Measurements from ENCODE around the gene LCLAT1.
"Not testable (repeated sequence)": the region's sequence is repeated elsewhere in the genome, so short reads cannot be mapped to it uniquely, and the experiment has no call there.

Gene LCLAT1

DNA sequence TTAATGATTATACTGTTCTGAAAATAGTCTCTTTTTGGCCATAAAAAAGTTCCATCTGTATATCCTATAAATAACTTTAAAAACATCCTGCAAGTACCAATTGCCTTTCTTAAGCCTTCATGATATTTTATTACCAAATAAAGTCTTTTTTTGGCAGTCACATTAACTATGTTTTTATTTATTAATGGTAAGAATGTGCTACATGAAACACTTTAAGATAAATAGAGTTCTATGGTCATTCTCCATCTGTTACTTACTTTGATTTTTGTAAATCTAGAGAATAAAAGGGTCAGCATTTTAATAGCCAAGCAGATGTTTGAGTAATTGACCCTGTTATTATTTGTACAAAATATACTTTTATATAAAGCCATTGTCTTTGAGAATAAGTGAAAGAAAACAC lies 52.6 kb downstream of the LCLAT1 start:
- Histone ChIP-seq H3K9me3 (ENCODE audit: control insufficient read depth in 1 of 2, low read length in 2 of 2) (peaks cover 13 to 22% of the 10 kb centered on the region in 2 donors), H3K4me1 (ENCODE audit: control insufficient read depth in 1 of 2, insufficient read depth in 2 of 2, low read length in 2 of 2) (peaks cover 2 to 5% of the 10 kb centered on the region in 2 donors), H3K4me3 (ENCODE audit: low read depth in 1 of 2, low read length in 2 of 2) (no peak overlapping the region), H3K27me3 (ENCODE audit: control insufficient read depth in 1 of 2, insufficient read depth in 2 of 2, low read length in 2 of 2) (no peaks in the 10 kb centered on the region), H3K27ac (ENCODE audit: low read depth, low read length) (no peak overlapping the region), H3K9ac (ENCODE audit: low read depth in 1 of 2, low read length in 2 of 2) (no peak overlapping the region), H3K36me3 (ENCODE audit: control insufficient read depth in 1 of 2, insufficient read depth in 2 of 2, low read length in 2 of 2) (peaks cover 0 to 3% of the 10 kb centered on the region in 2 donors)

DNA sequence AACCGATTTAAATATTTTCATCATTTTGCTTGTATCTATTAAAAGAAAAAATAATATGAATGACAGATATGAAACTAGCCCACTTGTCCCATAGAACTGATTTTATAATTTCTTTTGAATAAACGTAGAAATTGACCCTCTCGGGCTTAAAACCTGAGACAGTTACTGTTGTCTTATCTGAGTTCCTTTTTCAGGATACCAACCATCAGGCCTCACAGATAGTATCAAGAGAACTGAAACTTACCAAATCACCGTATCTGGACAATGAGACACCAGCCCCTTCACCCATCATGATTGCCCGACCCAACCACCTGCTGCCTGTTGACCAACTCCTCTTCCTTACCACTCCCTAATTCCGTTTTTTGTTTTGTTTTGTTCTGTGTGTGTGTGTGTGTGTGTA lies 53.7 kb downstream of the LCLAT1 start:
- H3K36me3 ChIP-seq (ENCODE audit: control insufficient read depth in 1 of 2, insufficient read depth in 2 of 2, low read length in 2 of 2), result peaks cover 0 to 3% of the 10 kb centered on the region in 2 donors
- no peaks in the 10 kb centered on the region for H3K27me3 ChIP-seq (ENCODE audit: control insufficient read depth in 1 of 2, insufficient read depth in 2 of 2, low read length in 2 of 2)
- peaks cover 6 to 15% of the 10 kb centered on the region in 2 donors for H3K4me1 ChIP-seq (ENCODE audit: control insufficient read depth in 1 of 2, insufficient read depth in 2 of 2, low read length in 2 of 2)
- no peak overlapping the region for H3K9ac ChIP-seq (ENCODE audit: low read depth in 1 of 2, low read length in 2 of 2)
- H3K27ac ChIP-seq (ENCODE audit: low read depth, low read length), result no peak overlapping the region
- H3K4me3 ChIP-seq (ENCODE audit: low read depth in 1 of 2, low read length in 2 of 2), result no peak overlapping the region
- H3K9me3 ChIP-seq (ENCODE audit: control insufficient read depth in 1 of 2, low read length in 2 of 2), result peaks cover 13 to 22% of the 10 kb centered on the region in 2 donors

DNA sequence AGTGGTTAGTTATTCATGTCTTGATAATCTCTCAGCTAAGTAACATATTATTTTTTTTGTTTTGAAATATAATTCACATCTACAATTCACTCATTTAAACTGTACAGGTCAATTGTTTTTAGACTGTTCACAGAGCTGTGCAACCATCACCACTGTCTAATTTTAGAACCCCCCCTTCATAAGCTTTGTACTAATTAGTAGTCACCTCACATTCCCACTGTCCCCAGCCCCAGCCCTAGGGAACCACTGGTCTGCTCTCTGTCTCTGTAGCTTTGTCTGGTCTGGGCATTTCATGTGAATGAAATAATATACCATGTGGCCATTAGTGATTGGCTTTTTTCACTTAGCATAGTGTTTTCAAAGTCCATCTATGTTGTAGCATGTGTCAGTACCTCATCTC lies 55.3 kb downstream of the LCLAT1 start:
- Histone ChIP-seq H3K9me3 (ENCODE audit: control insufficient read depth in 1 of 2, low read length in 2 of 2) (peaks cover 13 to 22% of the 10 kb centered on the region in 2 donors), H3K9ac (ENCODE audit: low read depth in 1 of 2, low read length in 2 of 2) (no peak overlapping the region), H3K4me1 (ENCODE audit: control insufficient read depth in 1 of 2, insufficient read depth in 2 of 2, low read length in 2 of 2) (peaks cover 11 to 18% of the 10 kb centered on the region in 2 donors), H3K36me3 (ENCODE audit: control insufficient read depth in 1 of 2, insufficient read depth in 2 of 2, low read length in 2 of 2) (peaks cover 0 to 3% of the 10 kb centered on the region in 2 donors), H3K4me3 (ENCODE audit: low read depth in 1 of 2, low read length in 2 of 2) (no peak overlapping the region), H3K27me3 (ENCODE audit: control insufficient read depth in 1 of 2, insufficient read depth in 2 of 2, low read length in 2 of 2) (no peaks in the 10 kb centered on the region), H3K27ac (ENCODE audit: low read depth, low read length) (no peak overlapping the region)

DNA sequence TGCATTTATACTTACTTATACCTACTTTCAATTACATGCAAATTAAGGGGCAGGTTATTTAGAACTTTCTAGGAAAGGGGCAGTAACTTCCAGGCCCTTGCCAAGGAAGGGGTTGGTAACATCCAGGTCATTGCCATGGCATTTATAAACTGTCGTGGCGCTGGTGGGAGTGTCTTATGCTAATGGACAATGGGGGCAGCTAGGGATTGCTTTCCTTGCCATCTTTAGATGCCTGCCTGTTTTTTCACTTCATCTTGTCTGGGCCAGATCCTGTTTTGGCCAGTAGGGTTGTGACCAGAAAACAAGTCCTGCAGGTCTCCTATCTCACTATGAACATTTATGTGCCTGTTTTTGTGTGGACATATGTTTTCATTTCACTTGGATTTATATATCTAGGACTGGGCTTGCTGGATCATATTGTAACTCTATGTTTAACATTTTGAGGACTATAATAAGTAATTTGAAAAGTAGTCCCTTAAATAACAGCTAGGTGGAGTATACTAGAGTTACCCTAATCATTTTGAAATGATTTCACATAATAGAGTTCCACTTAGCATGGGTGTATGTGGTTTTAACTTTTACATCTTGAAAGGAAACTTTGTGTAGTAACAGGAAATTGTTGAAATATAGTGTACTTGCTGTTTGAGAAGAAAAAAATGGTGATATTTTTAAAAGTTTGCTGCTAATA lies 56.1 kb downstream of the LCLAT1 start:
- Histone ChIP-seq H3K36me3 (ENCODE audit: control insufficient read depth in 1 of 2, insufficient read depth in 2 of 2, low read length in 2 of 2) (no peaks in the 10 kb centered on the region), H3K27ac (ENCODE audit: low read depth, low read length) (no peak overlapping the region)

DNA sequence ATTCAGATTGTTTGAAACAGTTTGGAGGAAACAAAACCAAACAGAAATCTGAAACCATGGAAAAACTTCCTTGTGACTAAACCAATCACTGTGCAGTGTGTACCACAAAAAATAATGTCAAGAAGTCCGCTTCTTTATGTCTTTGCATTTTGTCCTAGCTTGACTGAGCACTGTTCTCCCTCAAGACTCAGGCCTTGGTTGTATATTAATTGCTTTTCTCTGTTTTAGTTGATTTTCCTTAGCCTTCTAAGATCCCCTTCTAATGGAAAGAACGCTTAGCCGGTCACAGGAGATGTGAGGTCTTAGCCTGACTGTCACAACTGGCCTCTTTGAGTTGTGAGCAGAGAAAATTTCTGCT lies 56.6 kb downstream of the LCLAT1 start:
- Histone ChIP-seq H3K27ac (ENCODE audit: low read depth, low read length) (no peak overlapping the region), H3K9me3 (ENCODE audit: control insufficient read depth in 1 of 2, low read length in 2 of 2) (peaks cover 6 to 12% of the 10 kb centered on the region in 2 donors), H3K4me3 (ENCODE audit: low read depth in 1 of 2, low read length in 2 of 2) (no peak overlapping the region), H3K9ac (ENCODE audit: low read depth in 1 of 2, low read length in 2 of 2) (no peak overlapping the region), H3K27me3 (ENCODE audit: control insufficient read depth in 1 of 2, insufficient read depth in 2 of 2, low read length in 2 of 2) (no peaks in the 10 kb centered on the region), H3K36me3 (ENCODE audit: control insufficient read depth in 1 of 2, insufficient read depth in 2 of 2, low read length in 2 of 2) (no peaks in the 10 kb centered on the region), H3K4me1 (ENCODE audit: control insufficient read depth in 1 of 2, insufficient read depth in 2 of 2, low read length in 2 of 2) (peaks cover 11 to 18% of the 10 kb centered on the region in 2 donors)

More for the DNA sequence above, 56.1 kb downstream of the LCLAT1 start:
- peaks cover 9 to 14% of the 10 kb centered on the region in 2 donors for H3K9me3 ChIP-seq (ENCODE audit: control insufficient read depth in 1 of 2, low read length in 2 of 2)
- no peaks in the 10 kb centered on the region for H3K27me3 ChIP-seq (ENCODE audit: control insufficient read depth in 1 of 2, insufficient read depth in 2 of 2, low read length in 2 of 2)
- H3K4me3 ChIP-seq (ENCODE audit: low read depth in 1 of 2, low read length in 2 of 2), result no peak overlapping the region
- H3K4me1 ChIP-seq (ENCODE audit: control insufficient read depth in 1 of 2, insufficient read depth in 2 of 2, low read length in 2 of 2), result peaks cover 11 to 18% of the 10 kb centered on the region in 2 donors
- H3K9ac ChIP-seq (ENCODE audit: low read depth in 1 of 2, low read length in 2 of 2), result no peak overlapping the region

DNA sequence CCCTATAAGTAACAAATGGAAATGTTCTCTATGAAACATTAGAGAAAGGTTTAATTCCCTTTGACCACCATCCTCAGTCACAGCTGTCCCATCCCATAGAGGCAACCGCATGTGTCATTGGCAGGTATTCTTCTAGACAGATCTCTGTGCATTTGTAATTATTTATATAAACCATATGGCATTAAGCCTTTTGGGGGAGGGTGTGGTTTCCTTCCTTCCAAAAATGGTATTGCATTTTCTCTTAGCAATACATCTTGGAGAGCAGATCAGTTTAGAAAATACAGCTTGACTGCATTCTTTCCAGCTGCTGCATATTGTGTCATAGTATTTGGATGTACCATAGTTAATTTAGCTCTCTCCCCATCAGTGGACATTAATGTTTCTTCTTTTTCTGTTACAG lies 57.7 kb downstream of the LCLAT1 start:
- peaks cover 6 to 12% of the 10 kb centered on the region in 2 donors for H3K9me3 ChIP-seq (ENCODE audit: control insufficient read depth in 1 of 2, low read length in 2 of 2)
- no peak overlapping the region for H3K4me3 ChIP-seq (ENCODE audit: low read depth in 1 of 2, low read length in 2 of 2)
- H3K36me3 ChIP-seq (ENCODE audit: control insufficient read depth in 1 of 2, insufficient read depth in 2 of 2, low read length in 2 of 2), result no peaks in the 10 kb centered on the region
- H3K27me3 ChIP-seq (ENCODE audit: control insufficient read depth in 1 of 2, insufficient read depth in 2 of 2, low read length in 2 of 2), result no peaks in the 10 kb centered on the region
- H3K27ac ChIP-seq (ENCODE audit: low read depth, low read length), result no peak overlapping the region
- peaks cover 11 to 18% of the 10 kb centered on the region in 2 donors for H3K4me1 ChIP-seq (ENCODE audit: control insufficient read depth in 1 of 2, insufficient read depth in 2 of 2, low read length in 2 of 2)
- H3K9ac ChIP-seq (ENCODE audit: low read depth in 1 of 2, low read length in 2 of 2), result no peak overlapping the region

DNA sequence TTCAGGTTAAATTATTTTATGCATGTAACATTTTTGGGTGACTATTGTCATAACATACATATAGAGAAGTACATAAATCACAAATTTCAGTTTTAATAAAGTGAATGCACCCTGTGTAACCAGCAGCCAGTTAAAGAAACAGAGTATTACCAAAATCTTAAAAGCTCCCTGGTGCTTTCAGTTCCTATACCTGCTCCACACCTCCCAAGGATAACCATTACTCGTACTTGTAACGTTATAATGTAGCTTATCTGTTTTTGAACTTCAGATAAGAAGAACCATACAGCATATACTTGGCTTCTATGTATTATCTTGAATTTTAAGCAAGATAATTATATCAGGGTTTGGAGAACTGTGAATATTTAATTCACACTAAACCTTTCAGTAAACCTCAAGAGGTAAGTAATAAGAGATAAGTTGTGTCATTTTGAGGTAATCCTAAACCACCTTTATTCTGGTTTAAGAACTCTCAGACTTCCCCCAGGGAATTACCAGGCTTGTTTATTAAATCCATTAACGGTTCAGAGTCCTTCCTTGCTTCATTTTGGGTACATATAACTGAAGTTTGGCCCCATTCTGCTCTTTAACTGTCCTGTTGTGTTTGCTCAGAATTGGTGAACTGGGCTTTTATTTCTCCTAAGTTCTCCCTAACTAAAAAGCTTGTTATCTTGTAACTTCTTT lies 58.6 kb downstream of the LCLAT1 start:
- Histone ChIP-seq H3K27me3 (ENCODE audit: control insufficient read depth in 1 of 2, insufficient read depth in 2 of 2, low read length in 2 of 2) (no peaks in the 10 kb centered on the region), H3K36me3 (ENCODE audit: control insufficient read depth in 1 of 2, insufficient read depth in 2 of 2, low read length in 2 of 2) (no peaks in the 10 kb centered on the region), H3K4me1 (ENCODE audit: control insufficient read depth in 1 of 2, insufficient read depth in 2 of 2, low read length in 2 of 2) (peaks cover 11 to 22% of the 10 kb centered on the region in 2 donors), H3K9ac (ENCODE audit: low read depth in 1 of 2, low read length in 2 of 2) (no peak overlapping the region), H3K4me3 (ENCODE audit: low read depth in 1 of 2, low read length in 2 of 2) (no peak overlapping the region), H3K27ac (ENCODE audit: low read depth, low read length) (no peak overlapping the region), H3K9me3 (ENCODE audit: control insufficient read depth in 1 of 2, low read length in 2 of 2) (peaks cover 2 to 8% of the 10 kb centered on the region in 2 donors)

DNA sequence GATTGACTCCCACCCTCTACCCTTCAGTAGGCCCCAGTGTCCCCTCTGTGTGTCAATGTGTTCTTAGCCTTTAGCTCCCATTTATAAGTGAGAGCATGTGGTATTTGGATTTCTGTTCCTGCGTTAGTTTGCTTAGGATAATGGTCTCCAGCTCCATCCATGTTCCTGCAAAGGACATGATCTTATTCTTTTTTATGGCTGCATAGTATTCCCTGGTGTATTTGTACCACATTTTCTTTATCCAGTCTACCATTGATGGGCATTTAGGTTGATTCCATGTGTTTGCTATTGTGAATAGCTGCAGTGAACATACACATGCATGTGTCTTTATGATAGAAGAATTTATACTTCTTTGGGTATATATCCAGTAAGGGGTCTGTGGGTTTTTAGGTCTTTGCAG lies 60.4 kb downstream of the LCLAT1 start:
- H3K36me3 ChIP-seq (ENCODE audit: control insufficient read depth in 1 of 2, insufficient read depth in 2 of 2, low read length in 2 of 2); H3K27ac ChIP-seq (ENCODE audit: low read depth, low read length); H3K9me3 ChIP-seq (ENCODE audit: control insufficient read depth in 1 of 2, low read length in 2 of 2); H3K4me3 ChIP-seq (ENCODE audit: low read depth in 1 of 2, low read length in 2 of 2); H3K9ac ChIP-seq (ENCODE audit: low read depth in 1 of 2, low read length in 2 of 2); H3K27me3 ChIP-seq (ENCODE audit: control insufficient read depth in 1 of 2, insufficient read depth in 2 of 2, low read length in 2 of 2): not testable (repeated sequence)
- peaks cover 22 to 36% of the 10 kb centered on the region in 2 donors for H3K4me1 ChIP-seq (ENCODE audit: control insufficient read depth in 1 of 2, insufficient read depth in 2 of 2, low read length in 2 of 2)

DNA sequence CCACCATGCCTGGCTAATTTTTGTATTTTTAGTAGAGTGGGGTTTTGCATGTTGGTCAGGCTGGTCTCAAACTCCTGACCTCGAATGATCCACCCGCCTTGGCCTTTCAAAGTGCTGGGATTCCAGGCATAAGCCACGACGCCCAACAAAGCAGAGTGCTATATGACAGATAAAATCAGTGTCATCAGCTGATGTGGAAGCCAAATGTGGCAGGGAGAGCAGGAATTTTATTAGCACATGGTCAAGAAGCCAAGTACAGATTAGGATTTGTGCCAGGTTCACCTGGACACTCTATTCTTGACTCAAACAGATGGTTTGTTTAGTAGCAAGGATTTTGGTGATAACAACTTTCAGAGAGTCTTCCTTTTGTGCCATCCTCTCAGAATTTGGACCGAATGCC lies 62.7 kb downstream of the LCLAT1 start:
- H3K36me3 ChIP-seq (ENCODE audit: control insufficient read depth in 1 of 2, insufficient read depth in 2 of 2, low read length in 2 of 2), result no peaks in the 10 kb centered on the region
- no peaks in the 10 kb centered on the region for H3K9me3 ChIP-seq (ENCODE audit: control insufficient read depth in 1 of 2, low read length in 2 of 2)
- H3K4me1 ChIP-seq (ENCODE audit: control insufficient read depth in 1 of 2, insufficient read depth in 2 of 2, low read length in 2 of 2), result peaks cover 21 to 43% of the 10 kb centered on the region in 2 donors
- no peaks in the 10 kb centered on the region for H3K27me3 ChIP-seq (ENCODE audit: control insufficient read depth in 1 of 2, insufficient read depth in 2 of 2, low read length in 2 of 2)
- H3K4me3 ChIP-seq (ENCODE audit: low read depth in 1 of 2, low read length in 2 of 2), result no peak overlapping the region
- H3K9ac ChIP-seq (ENCODE audit: low read depth in 1 of 2, low read length in 2 of 2), result no peak overlapping the region
- no peak overlapping the region for H3K27ac ChIP-seq (ENCODE audit: low read depth, low read length)

DNA sequence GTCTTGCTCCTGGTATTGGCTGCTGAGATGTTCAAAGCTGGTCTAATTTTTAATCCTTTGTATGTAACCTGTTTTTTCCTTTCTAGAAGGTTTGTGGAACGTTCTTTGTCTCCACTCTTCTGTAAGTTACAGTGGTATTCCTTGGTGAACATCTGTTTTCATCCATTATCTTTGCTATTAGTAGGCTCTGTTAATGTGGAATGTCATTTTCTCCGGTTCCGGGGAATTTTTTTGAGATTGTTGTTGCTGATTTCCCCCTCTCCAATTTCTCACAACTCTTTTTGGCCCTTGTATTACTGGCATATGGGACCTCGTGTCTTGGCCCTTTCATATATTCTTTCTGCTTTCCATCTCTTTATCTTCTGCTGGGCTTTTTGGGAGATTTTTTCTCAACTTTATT lies 63.4 kb downstream of the LCLAT1 start:
- H3K9me3 ChIP-seq (ENCODE audit: control insufficient read depth in 1 of 2, low read length in 2 of 2), result no peaks in the 10 kb centered on the region
- peaks cover 21 to 44% of the 10 kb centered on the region in 2 donors for H3K4me1 ChIP-seq (ENCODE audit: control insufficient read depth in 1 of 2, insufficient read depth in 2 of 2, low read length in 2 of 2)
- H3K27ac ChIP-seq (ENCODE audit: low read depth, low read length), result no peak overlapping the region

More for the DNA sequence above, 63.4 kb downstream of the LCLAT1 start:
- H3K36me3 ChIP-seq (ENCODE audit: control insufficient read depth in 1 of 2, insufficient read depth in 2 of 2, low read length in 2 of 2), result no peaks in the 10 kb centered on the region
- H3K9ac ChIP-seq (ENCODE audit: low read depth in 1 of 2, low read length in 2 of 2), result no peak overlapping the region
- H3K4me3 ChIP-seq (ENCODE audit: low read depth in 1 of 2, low read length in 2 of 2), result no peak overlapping the region
- no peaks in the 10 kb centered on the region for H3K27me3 ChIP-seq (ENCODE audit: control insufficient read depth in 1 of 2, insufficient read depth in 2 of 2, low read length in 2 of 2)

Data from duodenal mucosa (tissue), 2 donors.